Mammary epithelial cell (primary cell): ENCODE measurements around the gene UNK.

Experiments used
- EZH2 ChIP-seq: IDR thresholded peaks from 2 replicates; pipeline ENCODE4 v1.6.1; 2012; ENCODE audit warnings: low read length, inconsistent platforms, borderline replicate concordance
- TF ChIP-seq, protein P1 (sequence below), 2 donors: IDR thresholded peaks in 1 of 2; conservative IDR thresholded peaks in 1 of 2; 2 replicates each; pipeline ENCODE4 v1.5.1; 2011 to 2012; ENCODE audit warnings: inconsistent platforms in 2 of 2, low read length in 2 of 2, mild to moderate bottlenecking in 2 of 2, control low read depth in 1 of 2, low read depth in 1 of 2; ENCODE audit not compliant: insufficient read depth in 1 of 2; ENCODE audit errors: extremely low read depth in 1 of 2

DNA sequence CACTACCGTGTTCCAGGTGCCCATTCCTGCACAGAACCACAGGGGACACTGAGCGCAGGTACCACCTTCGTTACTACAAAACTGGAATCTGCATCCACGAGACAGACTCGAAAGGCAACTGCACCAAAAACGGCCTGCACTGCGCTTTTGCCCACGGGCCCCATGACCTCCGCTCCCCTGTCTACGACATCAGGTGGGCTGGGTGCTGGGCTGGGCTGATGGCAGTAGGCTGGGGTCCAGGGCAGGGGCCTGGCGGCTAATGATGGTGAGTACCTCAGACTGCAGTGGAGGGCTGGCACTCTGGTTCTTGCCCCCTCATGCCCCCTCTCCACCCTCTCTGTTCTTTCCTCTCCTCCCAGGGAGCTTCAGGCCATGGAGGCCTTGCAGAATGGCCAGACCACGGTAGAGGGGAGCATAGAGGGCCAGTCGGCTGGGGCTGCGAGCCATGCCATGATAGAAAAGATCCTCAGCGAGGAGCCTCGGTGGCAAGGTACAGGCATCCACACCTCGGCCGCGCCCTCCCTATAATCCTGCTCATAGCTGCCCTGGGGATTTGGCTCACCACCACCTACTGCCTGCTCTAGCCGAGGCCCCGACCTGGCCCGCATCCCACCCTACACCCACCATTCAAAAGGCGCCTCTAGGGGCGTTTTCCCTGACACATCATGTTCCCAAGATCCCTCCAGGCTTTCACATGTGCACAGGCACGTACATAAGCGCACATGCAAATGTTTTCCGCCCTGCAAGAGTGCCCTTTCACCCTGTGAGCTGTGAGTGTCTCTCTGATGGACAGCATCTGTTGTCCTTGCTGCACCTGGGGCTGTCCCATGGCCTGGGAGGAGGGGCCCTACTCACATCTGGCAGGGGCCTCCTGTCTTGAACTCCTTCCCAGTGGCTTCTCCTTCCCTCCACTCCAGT, 27.7 kb downstream of the UNK start:
- TF ChIP-seq, protein P1, sequence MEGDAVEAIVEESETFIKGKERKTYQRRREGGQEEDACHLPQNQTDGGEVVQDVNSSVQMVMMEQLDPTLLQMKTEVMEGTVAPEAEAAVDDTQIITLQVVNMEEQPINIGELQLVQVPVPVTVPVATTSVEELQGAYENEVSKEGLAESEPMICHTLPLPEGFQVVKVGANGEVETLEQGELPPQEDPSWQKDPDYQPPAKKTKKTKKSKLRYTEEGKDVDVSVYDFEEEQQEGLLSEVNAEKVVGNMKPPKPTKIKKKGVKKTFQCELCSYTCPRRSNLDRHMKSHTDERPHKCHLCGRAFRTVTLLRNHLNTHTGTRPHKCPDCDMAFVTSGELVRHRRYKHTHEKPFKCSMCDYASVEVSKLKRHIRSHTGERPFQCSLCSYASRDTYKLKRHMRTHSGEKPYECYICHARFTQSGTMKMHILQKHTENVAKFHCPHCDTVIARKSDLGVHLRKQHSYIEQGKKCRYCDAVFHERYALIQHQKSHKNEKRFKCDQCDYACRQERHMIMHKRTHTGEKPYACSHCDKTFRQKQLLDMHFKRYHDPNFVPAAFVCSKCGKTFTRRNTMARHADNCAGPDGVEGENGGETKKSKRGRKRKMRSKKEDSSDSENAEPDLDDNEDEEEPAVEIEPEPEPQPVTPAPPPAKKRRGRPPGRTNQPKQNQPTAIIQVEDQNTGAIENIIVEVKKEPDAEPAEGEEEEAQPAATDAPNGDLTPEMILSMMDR (conservative IDR thresholded peaks at IDR 0.05 in 1 of 2, IDR thresholded peaks at IDR 0.05 in 1 of 2; ENCODE audit: extremely low read depth in 1 of 2, insufficient read depth in 1 of 2, low read depth in 1 of 2, low read length in 2 of 2), result no peak
- TF ChIP-seq EZH2, result no peak
